H1 (cell line): ENCODE results near the gene CDK5RAP2. TPM values are rescaled to one million over a fixed set of nuclear protein-coding genes. Genes with fewer than 3 reads are reported as not detected.

Source experiments
- CTCF ChIA-PET: fragments of 300-600 bp; sonication (Branson Sonifier 250); formaldehyde crosslinking; loops from one replicate; lab custom pipeline; 2021; ENCODE audit not compliant: partially characterized antibody; lab: Charles Lee
- POLR2A ChIA-PET: fragments of 300-600 bp; sonication (Branson Sonifier 250); formaldehyde crosslinking; loops from one replicate; lab custom pipeline; 2021; ENCODE audit warnings: inconsistent platforms; ENCODE audit not compliant: partially characterized antibody; lab: Charles Lee
- DNase-seq, 2 experiments: peaks; one replicate each; pipeline versions ENCODE4 v3.0.0 to v3.0.0-alpha.2; 2010 to 2022; ENCODE audit warnings: low spot score in 2 of 2, low read depth in 1 of 2, mixed read lengths in 1 of 2
- FAIRE-seq: peaks from 2 replicates; lab custom pipeline; 2011; peaks lifted over from hg19 to GRCh38; lab: Jason Lieb, UNC
- H2AFZ ChIP-seq: 2 replicates; pipeline ENCODE4 v1.8.1; 2012; ENCODE audit warnings: low read length, inconsistent platforms
- H2AK5ac ChIP-seq: 2 replicates; pipeline ENCODE4 v1.6.1; 2013; ENCODE audit warnings: low read depth, low read length
- H2BK120ac ChIP-seq: replicated peaks from 2 replicates; pipeline ENCODE3; 2013; ENCODE audit warnings: low read depth, low read length, inconsistent platforms
- H2BK12ac ChIP-seq: 2 replicates; pipeline ENCODE4 v1.6.1; 2013; ENCODE audit warnings: low read depth, low read length
- H2BK15ac ChIP-seq: 2 replicates; pipeline ENCODE4 v1.6.1; 2013; ENCODE audit warnings: low read length
- H2BK20ac ChIP-seq: 2 replicates; pipeline ENCODE4 v1.6.1; 2013; ENCODE audit warnings: low read length
- H2BK5ac ChIP-seq: 2 replicates; pipeline ENCODE4 v1.6.1; 2013; ENCODE audit warnings: low read depth, low read length
- H3K14ac ChIP-seq: 2 replicates; pipeline ENCODE4 v1.6.1; 2013; ENCODE audit warnings: inconsistent platforms; ENCODE audit not compliant: insufficient read length
- H3K18ac ChIP-seq: 2 replicates; pipeline ENCODE4 v1.6.1; 2013; ENCODE audit warnings: low read length; ENCODE audit errors: extremely low read depth
- H3K23ac ChIP-seq: 2 replicates; pipeline ENCODE4 v1.6.1; 2013; ENCODE audit warnings: inconsistent platforms; ENCODE audit not compliant: insufficient read length
- H3K23me2 ChIP-seq: 2 replicates; pipeline ENCODE4 v1.6.1; 2013; ENCODE audit warnings: low read depth, low read length
- H3K27ac ChIP-seq: 2 replicates; pipeline ENCODE4 v1.6.1; 2011; ENCODE audit warnings: low read depth, low read length, inconsistent platforms
- H3K27me3 ChIP-seq, 4 experiments: replicated peaks in 1 of 4; 1 replicate in 1 of 4; 2 replicates in 3 of 4; pipeline versions ENCODE4 v1.6.1 to v1.8.1; 2011 to 2013; ENCODE audit warnings: low read length in 3 of 4, mild to moderate bottlenecking in 3 of 4, inconsistent platforms in 2 of 4, mixed read lengths in 2 of 4, moderate library complexity in 1 of 4; ENCODE audit not compliant: control insufficient read depth in 3 of 4, insufficient read depth in 3 of 4; ENCODE audit errors: extremely low read depth in 1 of 4
- H3K36me3 ChIP-seq, 4 experiments: 2 replicates each; pipeline versions ENCODE4 v1.6.1 to v1.8.1; 2011 to 2013; ENCODE audit warnings: mild to moderate bottlenecking in 4 of 4, low read length in 3 of 4, moderate library complexity in 2 of 4, control low read depth in 1 of 4, inconsistent platforms in 1 of 4; ENCODE audit not compliant: insufficient read depth in 4 of 4, control insufficient read depth in 2 of 4
- H3K4ac ChIP-seq: replicated peaks from 2 replicates; pipeline ENCODE3; 2013; ENCODE audit warnings: low read length, low read depth, mixed read lengths, inconsistent platforms; ENCODE audit not compliant: insufficient read length
- H3K4me1 ChIP-seq, 4 experiments: replicated peaks in 1 of 4; 1 replicate in 1 of 4; 2 replicates in 3 of 4; pipeline versions ENCODE4 v1.6.1 to v1.8.1; 2011 to 2013; ENCODE audit warnings: low read length in 3 of 4, inconsistent platforms in 2 of 4, mixed read lengths in 1 of 4; ENCODE audit not compliant: insufficient read depth in 4 of 4, control insufficient read depth in 3 of 4
- H3K4me2 ChIP-seq, 2 experiments: 2 replicates each; pipeline versions ENCODE4 v1.6.1 to v1.8.1; 2011 to 2013; ENCODE audit warnings: low read depth in 2 of 2, low read length in 2 of 2, control low read depth in 1 of 2, inconsistent platforms in 1 of 2, mild to moderate bottlenecking in 1 of 2; ENCODE audit not compliant: insufficient read depth in 1 of 2
- H3K4me3 ChIP-seq, 4 experiments: fragments of 200-600, 300-600 bp in 1 of 4; sonication (generic), shearing (Covaris generic), sonication (Bioruptor Twin) in 1 of 4; 2 replicates each; pipeline versions ENCODE4 v1.5.1 to v1.8.1; 2011 to 2016; ENCODE audit warnings: low read length in 4 of 4, low read depth in 3 of 4, control low read depth in 2 of 4, inconsistent platforms in 2 of 4, mild to moderate bottlenecking in 2 of 4, mixed read lengths in 1 of 4, moderate library complexity in 1 of 4; ENCODE audit not compliant: insufficient read depth in 2 of 4; ENCODE audit errors: extremely low read depth in 1 of 4
- H3K56ac ChIP-seq: replicated peaks from 2 replicates; pipeline ENCODE3; 2013; ENCODE audit warnings: low read depth, mild to moderate bottlenecking, mixed read lengths, low read length, inconsistent platforms; ENCODE audit not compliant: insufficient read length
- H3K79me1 ChIP-seq: 2 replicates; pipeline ENCODE4 v1.6.1; 2013; ENCODE audit warnings: low read depth, low read length, control low read depth
- H3K79me2 ChIP-seq, 2 experiments: 2 replicates each; pipeline versions ENCODE4 v1.6.1 to v1.8.1; 2012 to 2013; ENCODE audit warnings: low read length in 2 of 2, mild to moderate bottlenecking in 2 of 2, inconsistent platforms in 1 of 2; ENCODE audit not compliant: insufficient read depth in 2 of 2, control insufficient read depth in 1 of 2
- H3K9ac ChIP-seq, 4 experiments: replicated peaks in 1 of 4; 1 replicate in 1 of 4; 2 replicates in 3 of 4; pipeline versions ENCODE4 v1.6.1 to v1.8.1; 2011 to 2013; ENCODE audit warnings: low read depth in 3 of 4, low read length in 3 of 4, control low read depth in 2 of 4, mild to moderate bottlenecking in 2 of 4, moderate library complexity in 2 of 4, inconsistent platforms in 1 of 4; ENCODE audit errors: extremely low read depth in 1 of 4
- H3K9me3 ChIP-seq, 2 experiments: 2 replicates each; pipeline versions ENCODE4 v1.6.1 to v1.8.1; 2012 to 2013; ENCODE audit warnings: mild to moderate bottlenecking in 2 of 2, moderate library complexity in 2 of 2, control low read depth in 1 of 2, inconsistent platforms in 1 of 2, low read depth in 1 of 2, low read length in 1 of 2, mixed read lengths in 1 of 2; ENCODE audit not compliant: insufficient read depth in 2 of 2
- H4K20me1 ChIP-seq, 2 experiments: replicated peaks in 1 of 2; 2 replicates each; pipeline versions ENCODE3 to v1.8.1; 2011 to 2013; ENCODE audit warnings: inconsistent platforms in 2 of 2, low read length in 2 of 2, mild to moderate bottlenecking in 1 of 2; ENCODE audit not compliant: insufficient read depth in 2 of 2, control insufficient read depth in 1 of 2
- H4K5ac ChIP-seq: 2 replicates; pipeline ENCODE4 v1.6.1; 2013; ENCODE audit warnings: low read length, low read depth, mixed read lengths, inconsistent platforms; ENCODE audit not compliant: insufficient read length
- H4K8ac ChIP-seq: 2 replicates; pipeline ENCODE4 v1.8.0; 2013; ENCODE audit warnings: mild to moderate bottlenecking, moderate library complexity, low read length, inconsistent platforms; ENCODE audit not compliant: insufficient read depth; ENCODE audit errors: extremely low read depth
- H4K91ac ChIP-seq: replicated peaks from 2 replicates; pipeline ENCODE3; 2013; ENCODE audit warnings: low read length, mixed read lengths, inconsistent platforms; ENCODE audit not compliant: insufficient read length
- ASH2L ChIP-seq: fragments of 200-600, 300-600 bp; sonication (generic); IDR thresholded peaks from one replicate; pipeline ENCODE4 v1.7.1; 2017; ENCODE audit warnings: low read length
- CBX5 ChIP-seq: fragments of 300-800, 300-1000 bp; sonication (generic); IDR thresholded peaks from 2 replicates; pipeline ENCODE4 v1.7.1; 2016; ENCODE audit warnings: antibody characterized with exemption, low read length, low read depth
- CEBPB ChIP-seq: IDR thresholded peaks from 2 replicates; pipeline ENCODE4 v1.6.1; 2012; ENCODE audit warnings: low read depth, low read length
- CHD1 ChIP-seq: IDR thresholded peaks from 2 replicates; pipeline ENCODE4 v1.6.1; 2012; ENCODE audit warnings: low read depth, low read length, improper control_type of control experiment
- CHD2 ChIP-seq: IDR thresholded peaks from 2 replicates; pipeline ENCODE4 v1.6.1; 2012; ENCODE audit warnings: low read length, improper control_type of control experiment
- GABPA ChIP-seq: IDR thresholded peaks from 2 replicates; pipeline ENCODE4 v1.6.1; 2011; ENCODE audit warnings: mild to moderate bottlenecking, low read length, moderate library complexity, borderline replicate concordance; ENCODE audit not compliant: insufficient read depth
- JUND ChIP-seq: IDR thresholded peaks from 2 replicates; pipeline ENCODE4 v1.6.1; 2011; ENCODE audit warnings: mild to moderate bottlenecking, improper control_type of control experiment, low read length
- POU5F1 ChIP-seq: IDR thresholded peaks from 2 replicates; pipeline ENCODE4 v1.6.1; 2011; ENCODE audit warnings: low read depth, mild to moderate bottlenecking, low read length, moderate library complexity
- RFX5 ChIP-seq: IDR thresholded peaks from 2 replicates; pipeline ENCODE4 v1.6.1; 2011; ENCODE audit warnings: low read depth, low read length, improper control_type of control experiment, borderline replicate concordance
- SIRT6 ChIP-seq: IDR thresholded peaks from one replicate; pipeline ENCODE4 v1.7.1; 2012; ENCODE audit warnings: low read length, inconsistent platforms
- SP2 ChIP-seq: IDR thresholded peaks from 2 replicates; pipeline ENCODE4 v1.6.1; 2012; ENCODE audit warnings: mild to moderate bottlenecking, low read length, inconsistent platforms
- SUZ12 ChIP-seq: fragments of 200-600 bp; sonication (generic); IDR thresholded peaks from 2 replicates; pipeline ENCODE4 v1.6.1; 2012; ENCODE audit warnings: mild to moderate bottlenecking, inconsistent platforms, low read length, moderate library complexity, mixed read lengths
- TAF1 ChIP-seq: IDR thresholded peaks from 2 replicates; pipeline ENCODE4 v1.6.1; 2011; ENCODE audit warnings: mild to moderate bottlenecking, low read depth, low read length
- WGBS, 2 experiments: shearing (Covaris generic) in 1 of 2; methylation state at CpG; one replicate each; pipeline versions ENCODE4 v1.1.6 to v1.1.7; 2013 to 2015; ENCODE audit warnings: low lambda C conversion rate in 2 of 2, mixed read lengths in 2 of 2, inconsistent platforms in 1 of 2, low coverage in 1 of 2, missing lambda C conversion rate in 1 of 2; ENCODE audit not compliant: insufficient replicate concordance in 2 of 2, insufficient coverage in 1 of 2, insufficient read length in 1 of 2; ENCODE audit errors: extremely low coverage in 1 of 2, missing lambda C conversion rate in 1 of 2; 5-methylcytosine and 5-hydroxymethylcytosine counted together
- polyA plus RNA-seq, 7 experiments: library from polyadenylated mRNA; depleted of rRNA in 3 of 7; stranded (reverse) in 5 of 7; unstranded in 2 of 7; fragments of >200 nt in 5 of 7; fragments of 200-250 nt in 2 of 7; gene quantifications; 1 replicate in 5 of 7; 2 replicates in 1 of 7; 4 replicates in 1 of 7; pipeline versions ENCODE4 v1.2.1 to v1.2.3, GENCODE V29; 2011 to 2013; ENCODE audit warnings: missing spikeins in 2 of 7, mixed read lengths in 2 of 7
- total RNA-seq: library from RNA; stranded (reverse); fragmentation: NEBNext Ultra II Directional; extraction: Animal tissue kit (Norgen Biotek cat#: 25700); gene quantifications from 2 replicates; pipeline ENCODE4 v1.2.1, GENCODE V29; 2021
- TF ChIP-seq, protein P1 (sequence below): IDR thresholded peaks from 2 replicates; pipeline ENCODE4 v1.6.1; 2011; ENCODE audit warnings: low read depth, mild to moderate bottlenecking, low read length; ENCODE audit not compliant: insufficient read depth
- TF ChIP-seq, protein P2 (sequence below): IDR thresholded peaks from 2 replicates; pipeline ENCODE4 v1.6.1; 2012; ENCODE audit warnings: inconsistent platforms

CDK5RAP2 gene
- total and polyA plus RNA-seq, 2 of the 8 experiments (the other 6 are each of a cell fraction or from before 2014, with no cell fraction given): 19.8 to 49.4 TPM

DNA sequence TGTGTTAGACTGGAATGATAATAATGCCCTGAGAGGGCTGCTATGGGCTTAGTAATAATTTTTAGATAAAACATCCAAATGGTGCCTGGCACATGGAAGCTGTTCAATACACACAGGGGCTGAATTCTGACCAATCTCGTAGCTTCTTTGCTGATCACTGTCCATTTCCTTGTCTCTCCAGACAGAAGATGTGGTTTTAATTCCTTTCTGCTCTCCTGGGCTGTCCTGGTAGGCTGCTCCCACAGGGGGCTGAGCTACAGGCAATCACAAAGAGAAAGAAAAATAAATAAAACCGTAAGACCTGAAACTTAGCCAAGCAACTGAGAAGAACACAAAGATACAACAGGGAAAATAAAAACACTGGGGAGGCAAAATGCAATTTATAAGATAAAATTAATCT, 136.5 kb downstream of the CDK5RAP2 start:
- H3K27me3 ChIP-seq: no peaks in the 10 kb centered on the region
- no peak overlapping the region for H3K18ac ChIP-seq
- no peak overlapping the region for H4K91ac ChIP-seq
- no peak overlapping the region for H3K4ac ChIP-seq
- H3K4me2 ChIP-seq: no peak overlapping the region
- H3K9me3 ChIP-seq: no peaks in the 10 kb centered on the region
- no peak overlapping the region for H3K4me3 ChIP-seq
- H3K56ac ChIP-seq: no peak overlapping the region
- no peak overlapping the region for H3K23ac ChIP-seq
- no peak overlapping the region for H2AK5ac ChIP-seq
- no peak overlapping the region for H3K14ac ChIP-seq
- no peak overlapping the region for H2BK12ac ChIP-seq
- H2BK15ac ChIP-seq: no peak overlapping the region
- H3K4me1 ChIP-seq: no peaks in the 10 kb centered on the region
- CTCF ChIA-PET: interaction anchor here (0.6 to 1.8 kb wide), 5 partner anchors 34 to 296 kb away, joined by 3 to 11 read pairs (median 3); no protein-coding TSS in a partner anchor
- no peak overlapping the region for H3K9ac ChIP-seq
- no peak overlapping the region for H4K5ac ChIP-seq
- no peak overlapping the region for H2BK120ac ChIP-seq
- H2BK5ac ChIP-seq: no peak overlapping the region
- peaks cover 4% of the 10 kb centered on the region; the same call in 1 of the 2 replicates for H3K23me2 ChIP-seq
- POLR2A ChIA-PET: no interaction called here
- peaks cover 4 to 41% (median 15%) of the 10 kb centered on the region in 4 experiments for H3K36me3 ChIP-seq
- WGBS, 2 experiments: 79% methylated on average over 2 of the region's 2 CpGs; no CpG with 5 or more reads in 1 of the 2 experiments
- no peak for DNase-seq
- no peak overlapping the region for H3K27ac ChIP-seq
- no peak overlapping the region for H4K8ac ChIP-seq
- no peak overlapping the region for H2BK20ac ChIP-seq
- H3K79me2 ChIP-seq: no peaks in the 10 kb centered on the region
- peaks cover 0 to 5% of the 10 kb centered on the region in 2 experiments for H4K20me1 ChIP-seq
- no peak for FAIRE-seq
- no peaks in the 10 kb centered on the region for H3K79me1 ChIP-seq
- no peak overlapping the region for H2AFZ ChIP-seq
- TF ChIP-seq SUZ12 (no peak), SP2 (no peak), JUND (no peak), RFX5 (no peak), GABPA (no peak), CEBPB (no peak), CBX5 (no peak), SIRT6 (no peak), CHD2 (no peak), CHD1 (no peak), ASH2L (no peak), POU5F1 (no peak), TAF1 (no peak)
- TF ChIP-seq, protein P1, sequence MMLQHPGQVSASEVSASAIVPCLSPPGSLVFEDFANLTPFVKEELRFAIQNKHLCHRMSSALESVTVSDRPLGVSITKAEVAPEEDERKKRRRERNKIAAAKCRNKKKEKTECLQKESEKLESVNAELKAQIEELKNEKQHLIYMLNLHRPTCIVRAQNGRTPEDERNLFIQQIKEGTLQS: no peak
- TF ChIP-seq, protein P2, sequence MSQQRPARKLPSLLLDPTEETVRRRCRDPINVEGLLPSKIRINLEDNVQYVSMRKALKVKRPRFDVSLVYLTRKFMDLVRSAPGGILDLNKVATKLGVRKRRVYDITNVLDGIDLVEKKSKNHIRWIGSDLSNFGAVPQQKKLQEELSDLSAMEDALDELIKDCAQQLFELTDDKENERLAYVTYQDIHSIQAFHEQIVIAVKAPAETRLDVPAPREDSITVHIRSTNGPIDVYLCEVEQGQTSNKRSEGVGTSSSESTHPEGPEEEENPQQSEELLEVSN: no peak
